Ovary (tissue), 9 donors: ENCODE data around the gene PTGDR. TPM values are rescaled to one million over a fixed set of nuclear protein-coding genes. Genes with fewer than 3 reads are reported as not detected.

Experiments
- DNase-seq, 5 donors: peaks; one replicate each; pipeline ENCODE4 v3.0.0-alpha.2; 2019 to 2020
- H3K27ac ChIP-seq, 2 donors: fragments of 200-600 bp; one replicate each; pipeline versions ENCODE4 v1.5.1 to v1.8.0; 2019 to 2022
- H3K27me3 ChIP-seq: fragments of 200-600 bp; one replicate; pipeline ENCODE4 v1.8.0; 2022
- H3K36me3 ChIP-seq: fragments of 200-600 bp; sonication (generic); one replicate; pipeline ENCODE4 v1.5.1; 2019
- H3K4me1 ChIP-seq: one replicate; pipeline ENCODE4 v1.8.1; 2013; ENCODE audit warnings: mild to moderate bottlenecking, moderate library complexity; ENCODE audit not compliant: insufficient read depth
- H3K4me3 ChIP-seq: fragments of 200-600 bp; sonication (generic); one replicate; pipeline ENCODE4 v1.5.1; 2017
- H3K9me3 ChIP-seq, 2 donors: fragments of 200-600 bp in 1 of 2; sonication (generic) in 1 of 2; one replicate each; pipeline versions ENCODE4 v1.5.1 to v1.8.1; 2013 to 2019; ENCODE audit warnings: mild to moderate bottlenecking in 1 of 2, moderate library complexity in 1 of 2
- EP300 ChIP-seq: sonication (generic); formaldehyde crosslinking; IDR thresholded peaks from one replicate; pipeline ENCODE4 v1.6.1; 2017; ENCODE audit warnings: antibody characterized with exemption
- POLR2A ChIP-seq: fragments of 450-650 bp; IDR thresholded peaks from one replicate; pipeline ENCODE4 v1.6.1; 2017; ENCODE audit warnings: antibody characterized with exemption, mild to moderate bottlenecking, moderate library complexity
- WGBS, 3 donors: extraction: QIAGEN DNeasy Blood & Tissue Kit in 1 of 3; methylation state at CpG; one replicate each; pipeline versions ENCODE4 v1.1.5 to v1.1.7; 2013 to 2017; 5-methylcytosine and 5-hydroxymethylcytosine counted together
- intact Hi-C, 4 donors: fragments of 100-400 bp; cut with DNase I; formaldehyde crosslinking; loops; one replicate each; pipeline versions ENCODE4 v1.11.0 to v1.15.1; 2022 to 2023
- polyA plus RNA-seq, 2 donors: library from polyadenylated mRNA; stranded (reverse); fragments of 200-250 nt in 1 of 2; fragments of 350-450 nt in 1 of 2; fragmentation: Illumina TruSeq in 1 of 2; extraction: RNeasy Lipid Tissue Mini Kit (QIAGEN cat#74804) in 1 of 2; gene quantifications; one replicate each; pipeline ENCODE4 v1.2.3, GENCODE V29; 2013 to 2014
- total RNA-seq, 7 donors: library from RNA; depleted of rRNA in 2 of 7; stranded (reverse); fragments of >200 nt in 2 of 7; fragmentation: NEBNext Ultra II Directional in 3 of 7; extraction: Animal tissue kit (Norgen Biotek cat#: 25700) in 3 of 7; gene quantifications; one replicate each; pipeline versions ENCODE4 v1.1.0 to v1.2.4, GENCODE V29; 2016 to 2023
- TF ChIP-seq, protein P1 (sequence below), 3 donors: fragments of 450-650 bp in 2 of 3; fragments of 200-600 bp in 1 of 3; IDR thresholded peaks; one replicate each; pipeline versions ENCODE4 v1.5.1 to v1.8.0; 2016 to 2022; ENCODE audit warnings: antibody characterized with exemption in 3 of 3, mild to moderate bottlenecking in 1 of 3
- donor health status: DM: no; HTN: no; CAD: no; lungs with moderate emphysema.
- donor health status: DM: no; HTN: no; CAD: no.
- donor health status: Bipolar disorder and iron deficiency.
- donor health status: DM: yes; HTN: yes; CAD: no.
- donor health status: DM: no; HTN: no; CAD: no.
- donor health status: DM: yes; HTN: yes; CAD: no.

The PTGDR gene
- total and polyA plus RNA-seq, 9 donors = 0.10 to 1.8 (median 0.52) TPM

- no peaks in the 10 kb centered on the region for H3K9me3 ChIP-seq
- no peak overlapping the region for H3K4me3 ChIP-seq
- no peaks in the 10 kb centered on the region for H3K36me3 ChIP-seq
- intact Hi-C loops = no loop called here
- DNase-seq = no peak
- H3K4me1 ChIP-seq = peaks cover 6% of the 10 kb centered on the region
- no peak for TF ChIP-seq POLR2A
- TF ChIP-seq EP300 = no peak
- TF ChIP-seq, protein P1, sequence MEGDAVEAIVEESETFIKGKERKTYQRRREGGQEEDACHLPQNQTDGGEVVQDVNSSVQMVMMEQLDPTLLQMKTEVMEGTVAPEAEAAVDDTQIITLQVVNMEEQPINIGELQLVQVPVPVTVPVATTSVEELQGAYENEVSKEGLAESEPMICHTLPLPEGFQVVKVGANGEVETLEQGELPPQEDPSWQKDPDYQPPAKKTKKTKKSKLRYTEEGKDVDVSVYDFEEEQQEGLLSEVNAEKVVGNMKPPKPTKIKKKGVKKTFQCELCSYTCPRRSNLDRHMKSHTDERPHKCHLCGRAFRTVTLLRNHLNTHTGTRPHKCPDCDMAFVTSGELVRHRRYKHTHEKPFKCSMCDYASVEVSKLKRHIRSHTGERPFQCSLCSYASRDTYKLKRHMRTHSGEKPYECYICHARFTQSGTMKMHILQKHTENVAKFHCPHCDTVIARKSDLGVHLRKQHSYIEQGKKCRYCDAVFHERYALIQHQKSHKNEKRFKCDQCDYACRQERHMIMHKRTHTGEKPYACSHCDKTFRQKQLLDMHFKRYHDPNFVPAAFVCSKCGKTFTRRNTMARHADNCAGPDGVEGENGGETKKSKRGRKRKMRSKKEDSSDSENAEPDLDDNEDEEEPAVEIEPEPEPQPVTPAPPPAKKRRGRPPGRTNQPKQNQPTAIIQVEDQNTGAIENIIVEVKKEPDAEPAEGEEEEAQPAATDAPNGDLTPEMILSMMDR (IDR thresholded peaks at IDR 0.05) = no peak
- H3K27me3 ChIP-seq = no peaks in the 10 kb centered on the region
- H3K27ac ChIP-seq = no peak overlapping the region
- 91 to 94% (median 94%) methylated on average over 9 of the region's 9 CpGs for WGBS, 3 donors
Measured at GRCh38 chr14:52222901-52223300, 44.6 kb upstream of the PTGDR start.

DNA sequence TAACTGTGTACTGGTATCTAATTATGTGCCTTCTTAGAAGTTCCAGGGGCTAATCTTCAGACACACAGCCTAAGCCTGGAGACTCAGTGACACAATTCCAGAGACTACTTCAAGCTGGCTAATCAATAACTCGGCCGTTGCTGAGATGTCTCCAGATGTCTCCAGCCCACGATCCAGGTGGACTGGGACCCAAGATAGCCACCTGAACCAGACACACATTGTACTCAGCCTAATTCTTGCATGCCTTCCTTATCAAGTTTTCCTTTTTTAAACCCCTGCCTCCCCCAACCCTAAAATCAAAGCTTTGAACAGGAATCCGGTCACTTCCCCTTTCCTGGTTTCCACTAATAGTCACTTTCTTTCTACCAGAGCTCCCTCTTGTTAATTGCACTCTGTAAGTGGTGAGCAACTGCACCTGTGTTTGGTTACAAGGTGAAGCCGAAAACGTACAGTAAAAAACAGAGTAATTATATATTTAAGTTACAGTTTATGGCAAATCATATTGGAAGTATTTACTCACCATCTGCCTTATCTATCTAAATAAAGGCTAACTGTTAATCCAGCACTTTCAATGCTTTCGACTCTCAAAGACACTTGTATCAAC is 39.8 kb upstream of the PTGDR start:
- no peak overlapping the region for H3K27ac ChIP-seq
- no peak overlapping the region for H3K4me3 ChIP-seq
- 57 to 66% (median 64%) methylated on average over 7 of the region's 7 CpGs for WGBS, 3 donors
- H3K4me1 ChIP-seq = no peaks in the 10 kb centered on the region
- H3K9me3 ChIP-seq = no peaks in the 10 kb centered on the region
- intact Hi-C loops = no loop called here
- no peak for TF ChIP-seq EP300
- TF ChIP-seq, protein P1 (IDR thresholded peaks at IDR 0.05) = no peak
- no peak for TF ChIP-seq POLR2A
- no peaks in the 10 kb centered on the region for H3K27me3 ChIP-seq
- no peak for DNase-seq
- no peaks in the 10 kb centered on the region for H3K36me3 ChIP-seq

DNA sequence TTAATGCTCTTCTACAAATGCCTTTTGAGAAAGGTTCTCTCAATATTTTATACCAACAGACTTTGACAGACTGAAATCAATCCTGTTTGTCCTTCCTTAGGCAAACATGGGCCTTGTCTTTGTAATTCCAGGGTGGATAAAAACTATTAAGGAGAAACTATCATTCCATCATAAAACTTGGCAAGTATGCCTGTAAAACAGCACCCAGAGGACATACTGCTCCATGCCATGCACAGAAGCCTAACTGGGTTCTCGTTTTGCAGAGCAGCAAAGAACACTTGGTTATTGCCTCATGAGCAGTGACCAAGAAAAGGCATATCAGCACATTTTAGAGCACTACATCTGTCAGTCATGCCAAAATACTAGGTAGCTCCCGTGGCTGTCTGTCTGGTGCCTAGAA is 33.8 kb upstream of the PTGDR start:
- Histone ChIP-seq H3K36me3 (no peaks in the 10 kb centered on the region), H3K4me3 (no peak overlapping the region), H3K27me3 (no peaks in the 10 kb centered on the region), H3K27ac (no peak overlapping the region), H3K4me1 (no peaks in the 10 kb centered on the region), H3K9me3 (no peaks in the 10 kb centered on the region)
- intact Hi-C loops = no loop called here
- no peak for TF ChIP-seq POLR2A
- no peak for TF ChIP-seq EP300
- TF ChIP-seq, protein P1 (IDR thresholded peaks at IDR 0.05) = no peak
- WGBS, 3 donors = 72 to 81% (median 78%) methylated on average over 2 of the region's 2 CpGs
- DNase-seq = no peak

GRCh38 chr14:52235434-52235833 is 32.1 kb upstream of the PTGDR start:
- Histone ChIP-seq H3K36me3 (no peaks in the 10 kb centered on the region), H3K27me3 (no peaks in the 10 kb centered on the region), H3K4me3 (no peak overlapping the region), H3K9me3 (no peaks in the 10 kb centered on the region), H3K27ac (no peak overlapping the region), H3K4me1 (no peaks in the 10 kb centered on the region)
- no peak for DNase-seq
- 67 to 90% (median 86%) methylated on average over 2 of the region's 2 CpGs for WGBS, 3 donors
- TF ChIP-seq POLR2A (no peak), EP300 (no peak)
- TF ChIP-seq, protein P1 (IDR thresholded peaks at IDR 0.05) = no peak
- intact Hi-C loops = no loop called here
